NCI-H2171 (cell line): ENCODE data around the gene STK17A.
"Not testable (repeated sequence)": the region's sequence is repeated elsewhere in the genome, so short reads cannot be mapped to it uniquely, and the experiment has no call there.

Source experiments
- DNase-seq: peaks from one replicate; lab custom pipeline; 2025; lab: John Stamatoyannopoulos, UW

Gene STK17A

GRCh38 chr7:43568529-43568928, 14.4 kb upstream of the STK17A start:
- DNase-seq, result no peak

- DNase-seq, result no peak
Measured at GRCh38 chr7:43569424-43569823, 13.5 kb upstream of the STK17A start.

- no peak for DNase-seq
Measured at GRCh38 chr7:43570688-43571365, 12.1 kb upstream of the STK17A start.

- no peak for DNase-seq
Measured at GRCh38 chr7:43572516-43573049, 10.3 kb upstream of the STK17A start.

GRCh38 chr7:43573832-43574231, 9.1 kb upstream of the STK17A start:
- not testable (repeated sequence) for DNase-seq

- DNase-seq, result no peak
Measured at GRCh38 chr7:43575506-43575905, 7.4 kb upstream of the STK17A start.

- no peak for DNase-seq
Measured at GRCh38 chr7:43576241-43576640, 6.7 kb upstream of the STK17A start.

- DNase-seq, result peak; percentile 36
Measured at GRCh38 chr7:43577485-43577951, 5.4 kb upstream of the STK17A start.

- peak; percentile 40 for DNase-seq
Measured at GRCh38 chr7:43583424-43584194, 701 bp downstream of the STK17A start.

- no peak for DNase-seq
Measured at GRCh38 chr7:43584195-43584586, 1.3 kb downstream of the STK17A start.

- DNase-seq, result not testable (repeated sequence)
Measured at GRCh38 chr7:43584733-43585132, 1.8 kb downstream of the STK17A start.

- DNase-seq, result no peak
Measured at GRCh38 chr7:43585562-43585961, 2.7 kb downstream of the STK17A start.

GRCh38 chr7:43586251-43586900, 3.5 kb downstream of the STK17A start:
- no peak for DNase-seq

- DNase-seq, result no peak
Measured at GRCh38 chr7:43588477-43589132, 5.7 kb downstream of the STK17A start.

GRCh38 chr7:43589133-43589478, 6.2 kb downstream of the STK17A start:
- no peak for DNase-seq

- DNase-seq, result no peak
Measured at GRCh38 chr7:43589728-43590127, 6.8 kb downstream of the STK17A start.

- no peak for DNase-seq
Measured at GRCh38 chr7:43590862-43591557, 8.1 kb downstream of the STK17A start.

- DNase-seq, result no peak
Measured at GRCh38 chr7:43591558-43592180, 8.8 kb downstream of the STK17A start.

GRCh38 chr7:43592326-43592725, 9.4 kb downstream of the STK17A start:
- DNase-seq, result no peak

- DNase-seq, result no peak
Measured at GRCh38 chr7:43593010-43593409, 10.1 kb downstream of the STK17A start.

GRCh38 chr7:43594020-43594419, 11.1 kb downstream of the STK17A start:
- DNase-seq, result peak; percentile 55
